Osteoblast (primary cell): ENCODE measurements around the gene CTRL. TPM values are rescaled to one million over a fixed set of nuclear protein-coding genes. Genes with fewer than 3 reads are reported as not detected.
A peak's percentile ranks its signal among the peaks of the same experiment; 100 is the strongest.

ENCODE experiments used
- DNase-seq: peaks from one replicate; pipeline ENCODE4 v3.0.0; 2011; ENCODE audit warnings: low spot score, mixed read lengths; ENCODE audit not compliant: insufficient read length; ENCODE audit errors: missing footprints
- H2AFZ ChIP-seq: 2 replicates; pipeline ENCODE4 v1.6.0; 2011; ENCODE audit warnings: mild to moderate bottlenecking, low read length
- H3K27ac ChIP-seq: 2 replicates; pipeline ENCODE4 v1.5.1; 2011; ENCODE audit warnings: mild to moderate bottlenecking, low read depth, low read length, moderate library complexity
- H3K27me3 ChIP-seq: 2 replicates; pipeline ENCODE4 v1.6.0; 2012; ENCODE audit warnings: mild to moderate bottlenecking, control low read depth, inconsistent platforms, low read length, moderate library complexity; ENCODE audit not compliant: insufficient read depth
- H3K36me3 ChIP-seq: 2 replicates; pipeline ENCODE4 v1.5.1; 2011; ENCODE audit warnings: mild to moderate bottlenecking, low read length, control low read depth, moderate library complexity; ENCODE audit not compliant: insufficient read depth
- H3K4me1 ChIP-seq: 2 replicates; pipeline ENCODE4 v1.5.1; 2011; ENCODE audit warnings: mild to moderate bottlenecking, low read length, control low read depth, moderate library complexity; ENCODE audit not compliant: insufficient read depth
- H3K4me2 ChIP-seq: 2 replicates; pipeline ENCODE4 v1.6.0; 2011; ENCODE audit warnings: mild to moderate bottlenecking, low read length; ENCODE audit not compliant: insufficient read depth
- H3K4me3 ChIP-seq: fragments of 200-600 bp; sonication (generic); 3 replicates; pipeline ENCODE4 v1.5.1; 2012; ENCODE audit warnings: mild to moderate bottlenecking, low read length, inconsistent platforms; ENCODE audit not compliant: insufficient read depth
- H3K79me2 ChIP-seq: 2 replicates; pipeline ENCODE4 v1.6.0; 2012; ENCODE audit warnings: mild to moderate bottlenecking, low read length, control low read depth, inconsistent platforms; ENCODE audit not compliant: insufficient read depth
- H3K9me3 ChIP-seq: 2 replicates; pipeline ENCODE4 v1.5.1; 2011; ENCODE audit warnings: low read depth, low read length, control low read depth
- H4K20me1 ChIP-seq: 2 replicates; pipeline ENCODE4 v1.6.0; 2012; ENCODE audit warnings: mild to moderate bottlenecking, low read length, control low read depth; ENCODE audit not compliant: insufficient read depth
- total RNA-seq: library from RNA; depleted of rRNA; stranded (reverse); fragments of >200 nt; gene quantifications from 2 replicates; pipeline ENCODE4 v1.2.3, GENCODE V29; 2012
- TF ChIP-seq, protein P1 (sequence below): IDR thresholded peaks from 2 replicates; pipeline ENCODE4 v1.5.1; 2011; ENCODE audit warnings: mild to moderate bottlenecking, low read depth, low read length, moderate library complexity; ENCODE audit errors: extremely low read depth

CTRL gene
- total RNA-seq, 1 donor = 0.36 TPM

DNA sequence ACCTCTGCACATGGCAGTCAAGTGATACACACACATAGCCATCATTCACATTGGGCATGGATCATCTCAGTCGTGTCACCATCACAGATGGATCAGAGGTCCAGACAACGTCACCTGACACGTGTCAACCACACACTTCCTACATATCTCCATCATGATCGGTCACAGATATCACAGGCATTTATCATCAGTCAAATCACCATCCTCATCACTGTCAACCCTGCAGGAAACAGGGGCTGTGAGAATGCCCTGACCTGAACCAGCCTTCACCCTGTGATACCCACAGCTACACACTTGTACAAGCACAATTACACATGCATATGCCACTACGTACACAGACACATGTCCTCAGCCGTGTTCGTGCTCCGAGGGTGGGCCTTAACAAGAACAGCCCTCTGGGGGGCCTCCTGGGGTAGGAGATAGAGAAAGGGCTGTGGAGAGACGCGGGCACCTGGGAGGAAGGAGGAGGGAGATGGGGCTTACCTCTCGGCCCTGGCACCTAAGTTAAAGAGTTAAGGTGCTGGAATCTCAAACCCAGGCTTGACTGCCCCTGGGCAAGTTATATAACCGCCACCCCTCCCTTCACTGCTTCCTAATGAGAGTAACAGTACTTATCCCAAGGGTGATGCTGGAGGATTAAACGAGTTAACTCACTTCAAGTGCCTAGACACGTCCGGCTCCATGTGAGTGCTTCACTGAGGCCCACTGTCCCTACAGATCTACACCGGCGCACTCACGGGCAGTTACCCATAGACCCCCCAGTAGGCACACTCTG lies 35.7 kb upstream of the CTRL start:
- H3K36me3 ChIP-seq = peaks cover 23% of the 10 kb centered on the region
- H4K20me1 ChIP-seq = peaks cover 46% of the 10 kb centered on the region
- H3K79me2 ChIP-seq = peaks cover 59% of the 10 kb centered on the region
- TF ChIP-seq, protein P1, sequence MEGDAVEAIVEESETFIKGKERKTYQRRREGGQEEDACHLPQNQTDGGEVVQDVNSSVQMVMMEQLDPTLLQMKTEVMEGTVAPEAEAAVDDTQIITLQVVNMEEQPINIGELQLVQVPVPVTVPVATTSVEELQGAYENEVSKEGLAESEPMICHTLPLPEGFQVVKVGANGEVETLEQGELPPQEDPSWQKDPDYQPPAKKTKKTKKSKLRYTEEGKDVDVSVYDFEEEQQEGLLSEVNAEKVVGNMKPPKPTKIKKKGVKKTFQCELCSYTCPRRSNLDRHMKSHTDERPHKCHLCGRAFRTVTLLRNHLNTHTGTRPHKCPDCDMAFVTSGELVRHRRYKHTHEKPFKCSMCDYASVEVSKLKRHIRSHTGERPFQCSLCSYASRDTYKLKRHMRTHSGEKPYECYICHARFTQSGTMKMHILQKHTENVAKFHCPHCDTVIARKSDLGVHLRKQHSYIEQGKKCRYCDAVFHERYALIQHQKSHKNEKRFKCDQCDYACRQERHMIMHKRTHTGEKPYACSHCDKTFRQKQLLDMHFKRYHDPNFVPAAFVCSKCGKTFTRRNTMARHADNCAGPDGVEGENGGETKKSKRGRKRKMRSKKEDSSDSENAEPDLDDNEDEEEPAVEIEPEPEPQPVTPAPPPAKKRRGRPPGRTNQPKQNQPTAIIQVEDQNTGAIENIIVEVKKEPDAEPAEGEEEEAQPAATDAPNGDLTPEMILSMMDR = no peak
- peak overlapping the region; percentile 89 for H3K27ac ChIP-seq
- H3K4me1 ChIP-seq = peaks cover 33% of the 10 kb centered on the region
- peak overlapping the region; percentile 96 for H3K4me2 ChIP-seq
- peak; percentile 94 for DNase-seq
- H3K4me3 ChIP-seq = peak overlapping the region; percentile 94
- no peaks in the 10 kb centered on the region for H3K27me3 ChIP-seq
- peak overlapping the region; percentile 54 for H2AFZ ChIP-seq
- no peaks in the 10 kb centered on the region for H3K9me3 ChIP-seq

DNA sequence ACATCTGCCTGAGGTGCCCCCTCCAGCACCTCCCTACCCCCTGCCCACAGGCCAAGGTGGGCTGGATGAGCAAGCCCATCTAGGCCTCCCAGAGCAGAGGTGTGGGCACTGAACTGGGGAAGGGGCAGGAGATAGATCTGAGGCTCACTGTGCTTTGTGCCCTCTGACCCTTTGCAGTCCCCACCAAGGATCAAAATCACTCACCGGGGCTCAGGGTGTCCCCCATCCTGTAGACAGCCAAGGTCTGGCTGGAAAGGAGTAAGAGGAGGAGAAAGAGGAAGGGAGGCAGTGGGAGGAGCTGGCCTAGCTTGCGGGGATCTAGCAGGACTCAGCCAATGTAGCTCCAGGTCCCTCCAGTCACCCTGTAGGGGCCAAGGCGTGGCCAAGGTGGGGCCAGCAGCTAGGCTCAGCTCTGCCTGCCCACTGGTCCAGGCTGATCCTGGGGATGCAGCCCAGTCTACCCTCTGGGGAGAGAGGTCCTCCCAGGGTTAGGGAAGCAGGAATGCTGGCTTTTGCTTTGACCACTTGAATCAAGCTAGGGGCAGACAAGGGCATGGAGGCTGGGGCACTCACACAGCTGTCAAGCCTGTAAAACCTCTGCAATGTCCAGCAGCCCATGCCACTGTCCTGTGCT lies 35.0 kb upstream of the CTRL start:
- Histone ChIP-seq H3K79me2 (peaks cover 66% of the 10 kb centered on the region), H3K9me3 (no peaks in the 10 kb centered on the region), H3K4me2 (peak overlapping the region; percentile 96), H3K27me3 (no peaks in the 10 kb centered on the region), H3K4me3 (peak overlapping the region; percentile 94), H2AFZ (no peak overlapping the region), H3K27ac (peak overlapping the region; percentile 89), H3K4me1 (peaks cover 33% of the 10 kb centered on the region), H3K36me3 (peaks cover 30% of the 10 kb centered on the region), H4K20me1 (peaks cover 52% of the 10 kb centered on the region)
- DNase-seq = peak; percentile 96
- TF ChIP-seq, protein P1 = no peak

DNA sequence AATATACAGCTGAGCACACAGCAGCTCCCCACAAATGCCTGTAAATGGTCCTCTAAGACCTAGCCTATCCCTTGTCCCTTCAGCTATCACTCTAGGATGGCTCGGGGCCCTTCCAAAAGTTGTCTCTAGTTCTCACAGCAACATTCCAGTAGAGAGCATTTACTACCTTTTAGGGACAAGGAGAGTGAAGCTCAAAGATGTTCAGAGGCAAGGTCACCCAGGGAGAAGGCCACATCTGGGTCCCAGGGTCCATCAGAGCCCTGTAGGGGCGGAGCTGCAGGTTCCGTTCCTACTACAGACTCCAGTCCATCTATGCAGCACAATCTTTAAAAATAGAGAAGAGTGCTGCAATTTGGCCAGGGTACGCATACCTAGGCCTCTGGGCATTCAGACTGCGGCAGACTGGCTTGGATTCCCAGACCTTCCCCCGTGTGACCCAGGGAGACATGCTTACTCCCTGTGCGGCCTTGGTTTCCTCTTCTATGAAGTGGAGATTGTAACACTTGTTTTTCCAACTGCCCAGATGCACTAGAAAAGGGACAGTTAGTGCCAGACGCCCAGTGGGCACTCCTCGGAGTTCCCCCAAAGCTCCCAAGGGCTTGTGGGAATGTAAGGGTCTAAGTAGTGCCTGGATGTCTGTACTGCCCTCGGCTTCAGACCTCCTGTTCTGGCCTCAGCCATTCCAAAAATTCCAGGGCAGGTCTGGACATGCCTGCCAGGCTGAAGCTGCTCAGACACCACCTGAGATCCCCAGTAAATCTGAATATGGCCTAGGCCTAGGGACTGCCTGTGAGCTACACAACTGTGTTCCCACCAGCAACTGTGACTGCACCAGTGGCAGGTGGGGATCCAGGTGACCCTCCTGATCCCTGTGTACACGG lies 34.2 kb upstream of the CTRL start:
- H3K27me3 ChIP-seq = no peaks in the 10 kb centered on the region
- DNase-seq = peak; percentile 89
- peaks cover 58% of the 10 kb centered on the region for H4K20me1 ChIP-seq
- peak overlapping the region; percentile 89 for H3K27ac ChIP-seq
- H3K4me2 ChIP-seq = peak overlapping the region; percentile 96
- no peaks in the 10 kb centered on the region for H3K9me3 ChIP-seq
- H2AFZ ChIP-seq = no peak overlapping the region
- peak overlapping the region; percentile 94 for H3K4me3 ChIP-seq
- peaks cover 33% of the 10 kb centered on the region for H3K4me1 ChIP-seq
- peaks cover 74% of the 10 kb centered on the region for H3K79me2 ChIP-seq
- TF ChIP-seq, protein P1 = no peak
- H3K36me3 ChIP-seq = peaks cover 38% of the 10 kb centered on the region
